Neural progenitor cell (in vitro differentiated cells): ENCODE measurements around the gene VAV3. TPM values are rescaled to one million over a fixed set of nuclear protein-coding genes. Genes with fewer than 3 reads are reported as not detected.

ENCODE experiments used
- DNase-seq: peaks from one replicate; pipeline ENCODE4 v3.0.0-alpha.2; 2016; ENCODE audit warnings: low spot score
- H2AFZ ChIP-seq: fragments of 200-600 bp; sonication (generic); replicated peaks from 2 replicates; pipeline ENCODE4 v1.6.1; 2016; ENCODE audit warnings: antibody characterized with exemption
- H3F3A ChIP-seq: fragments of 200-600 bp; sonication (generic); 2 replicates; pipeline ENCODE4 v1.6.1; 2016; ENCODE audit warnings: antibody characterized with exemption, low read depth
- H3K27ac ChIP-seq: fragments of 200-600 bp; sonication (generic); 2 replicates; pipeline ENCODE4 v1.5.1; 2016; ENCODE audit warnings: mild to moderate bottlenecking
- H3K27me3 ChIP-seq: fragments of 200-600 bp; sonication (generic); 2 replicates; pipeline ENCODE4 v1.6.1; 2016; ENCODE audit warnings: mild to moderate bottlenecking, moderate library complexity
- H3K36me3 ChIP-seq: fragments of 200-600 bp; sonication (generic); 2 replicates; pipeline ENCODE4 v1.5.1; 2016
- H3K4me1 ChIP-seq: fragments of 200-600 bp; sonication (generic); 2 replicates; pipeline ENCODE4 v1.6.1; 2016; ENCODE audit warnings: mixed run types
- H3K4me2 ChIP-seq: fragments of 200-600 bp; sonication (generic); 2 replicates; pipeline ENCODE4 v1.6.1; 2016
- H3K4me3 ChIP-seq: fragments of 200-600 bp; sonication (generic); 2 replicates; pipeline ENCODE4 v1.5.1; 2016
- H3K79me2 ChIP-seq: fragments of 200-600 bp; sonication (generic); 2 replicates; pipeline ENCODE4 v1.6.1; 2016; ENCODE audit warnings: low read depth
- H3K9ac ChIP-seq: fragments of 200-600 bp; sonication (generic); 2 replicates; pipeline ENCODE4 v1.6.1; 2016
- H3K9me3 ChIP-seq: fragments of 200-600 bp; sonication (generic); 2 replicates; pipeline ENCODE4 v1.5.1; 2016; ENCODE audit warnings: low read depth
- H4K20me1 ChIP-seq: fragments of 200-600 bp; sonication (generic); 2 replicates; pipeline ENCODE4 v1.6.1; 2016; ENCODE audit warnings: low read depth
- H3K27ac Mint-ChIP-seq: 3 replicates; pipeline ENCODE4 v1.8.0; 2021; ENCODE audit warnings: mixed read lengths
- H3K27me3 Mint-ChIP-seq: 2 replicates; pipeline ENCODE4 v1.8.0; 2022; ENCODE audit warnings: low read depth, mild to moderate bottlenecking, inconsistent platforms, moderate library complexity, mixed read lengths; ENCODE audit not compliant: insufficient read depth
- H3K36me3 Mint-ChIP-seq: 3 replicates; pipeline ENCODE4 v1.8.0; 2021; ENCODE audit warnings: mixed read lengths
- H3K4me1 Mint-ChIP-seq: 3 replicates; pipeline ENCODE4 v1.8.0; 2021; ENCODE audit warnings: mixed read lengths
- H3K4me3 Mint-ChIP-seq: 3 replicates; pipeline ENCODE4 v1.8.0; 2021; ENCODE audit warnings: mild to moderate bottlenecking, moderate library complexity, mixed read lengths
- H3K9me3 Mint-ChIP-seq: 3 replicates; pipeline ENCODE4 v1.8.0; 2020; ENCODE audit warnings: mixed read lengths
- EZH2 ChIP-seq: fragments of 200-600 bp; sonication (generic); IDR thresholded peaks from 2 replicates; pipeline ENCODE4 v1.6.1; 2017; ENCODE audit warnings: antibody characterized with exemption, mild to moderate bottlenecking, moderate library complexity
- EZH2phosphoT487 ChIP-seq: fragments of 200-600 bp; sonication (generic); IDR thresholded peaks from 2 replicates; pipeline ENCODE4 v1.6.1; 2017; ENCODE audit warnings: antibody characterized with exemption
- total RNA-seq: library from RNA; depleted of rRNA; stranded (reverse); fragments of >200 nt; gene quantifications from 2 replicates; pipeline ENCODE4 v1.2.3, GENCODE V29; 2015; ENCODE audit warnings: low replicate concordance
- TF ChIP-seq, protein P1 (sequence below): fragments of 200-600 bp; sonication (generic); IDR thresholded peaks from 2 replicates; pipeline ENCODE4 v1.5.1; 2017; ENCODE audit warnings: antibody characterized with exemption, mild to moderate bottlenecking

Gene VAV3
- total RNA-seq, 1 donor from 2014 or later: 1.7 TPM

DNA sequence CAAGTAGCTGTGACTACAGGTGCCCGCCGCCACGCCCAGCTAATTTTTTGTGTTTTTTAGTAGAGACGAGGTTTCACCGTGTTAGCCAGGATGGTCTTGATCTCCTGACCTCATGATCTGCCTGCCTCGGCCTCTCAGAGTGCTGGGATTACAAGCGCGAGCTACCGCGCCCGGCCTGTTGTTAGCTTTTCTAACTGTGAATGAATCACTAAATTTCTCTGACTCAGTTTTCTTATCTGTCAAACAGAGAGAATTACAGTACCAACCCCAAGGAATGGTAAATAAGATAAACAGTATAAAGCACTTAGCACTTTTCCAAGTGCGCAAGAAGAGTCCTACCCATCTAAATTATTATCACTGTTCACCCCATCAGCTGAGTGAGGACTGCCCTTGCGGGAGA is 193.6 kb downstream of the VAV3 start:
- H3K4me1 ChIP-seq: no peaks in the 10 kb centered on the region
- no peaks in the 10 kb centered on the region for H3K9me3 Mint-ChIP-seq
- no peak overlapping the region for H3K4me3 ChIP-seq
- no peak overlapping the region for H2AFZ ChIP-seq
- no peaks in the 10 kb centered on the region for H3K79me2 ChIP-seq
- no peak overlapping the region for H3K27ac Mint-ChIP-seq
- H3K27me3 Mint-ChIP-seq: no peaks in the 10 kb centered on the region
- H3K9me3 ChIP-seq: no peaks in the 10 kb centered on the region
- no peaks in the 10 kb centered on the region for H4K20me1 ChIP-seq
- H3K36me3 Mint-ChIP-seq: no peaks in the 10 kb centered on the region
- no peak for DNase-seq
- H3F3A ChIP-seq: no peaks in the 10 kb centered on the region
- H3K27ac ChIP-seq: no peak overlapping the region
- TF ChIP-seq EZH2phosphoT487 (no peak), EZH2 (no peak)
- TF ChIP-seq, protein P1, sequence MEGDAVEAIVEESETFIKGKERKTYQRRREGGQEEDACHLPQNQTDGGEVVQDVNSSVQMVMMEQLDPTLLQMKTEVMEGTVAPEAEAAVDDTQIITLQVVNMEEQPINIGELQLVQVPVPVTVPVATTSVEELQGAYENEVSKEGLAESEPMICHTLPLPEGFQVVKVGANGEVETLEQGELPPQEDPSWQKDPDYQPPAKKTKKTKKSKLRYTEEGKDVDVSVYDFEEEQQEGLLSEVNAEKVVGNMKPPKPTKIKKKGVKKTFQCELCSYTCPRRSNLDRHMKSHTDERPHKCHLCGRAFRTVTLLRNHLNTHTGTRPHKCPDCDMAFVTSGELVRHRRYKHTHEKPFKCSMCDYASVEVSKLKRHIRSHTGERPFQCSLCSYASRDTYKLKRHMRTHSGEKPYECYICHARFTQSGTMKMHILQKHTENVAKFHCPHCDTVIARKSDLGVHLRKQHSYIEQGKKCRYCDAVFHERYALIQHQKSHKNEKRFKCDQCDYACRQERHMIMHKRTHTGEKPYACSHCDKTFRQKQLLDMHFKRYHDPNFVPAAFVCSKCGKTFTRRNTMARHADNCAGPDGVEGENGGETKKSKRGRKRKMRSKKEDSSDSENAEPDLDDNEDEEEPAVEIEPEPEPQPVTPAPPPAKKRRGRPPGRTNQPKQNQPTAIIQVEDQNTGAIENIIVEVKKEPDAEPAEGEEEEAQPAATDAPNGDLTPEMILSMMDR: no peak
- no peak overlapping the region for H3K4me2 ChIP-seq
- no peaks in the 10 kb centered on the region for H3K36me3 ChIP-seq
- no peaks in the 10 kb centered on the region for H3K4me1 Mint-ChIP-seq
- no peaks in the 10 kb centered on the region for H3K27me3 ChIP-seq
- H3K9ac ChIP-seq: no peak overlapping the region
- H3K4me3 Mint-ChIP-seq: no peak overlapping the region

DNA sequence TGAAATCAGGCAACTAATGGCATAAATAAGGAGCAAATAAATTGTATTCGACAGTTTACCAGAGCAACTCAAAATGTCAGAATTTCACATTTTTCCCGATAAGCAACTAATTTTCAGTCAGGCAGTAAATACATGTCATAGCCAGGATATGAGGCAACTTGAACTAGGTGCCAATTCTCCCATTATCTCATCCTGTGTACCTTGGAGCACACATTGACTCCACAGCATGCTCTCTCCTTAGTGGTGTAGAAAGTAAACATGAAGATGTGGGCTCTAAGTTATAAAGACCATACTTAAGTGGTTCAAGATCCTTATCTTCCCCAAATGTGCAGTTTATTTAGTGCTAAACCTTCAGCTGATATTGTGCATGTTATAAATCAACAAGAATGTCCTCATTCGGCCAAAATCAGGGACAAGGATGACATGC is 197.8 kb downstream of the VAV3 start:
- Histone ChIP-seq H3K36me3 (no peaks in the 10 kb centered on the region), H3K9me3 (no peaks in the 10 kb centered on the region), H3K27me3 (no peaks in the 10 kb centered on the region), H3K4me2 (no peak overlapping the region), H3K4me3 (no peak overlapping the region), H3F3A (peaks cover 19% of the 10 kb centered on the region), H3K79me2 (no peaks in the 10 kb centered on the region), H3K4me1 (peaks cover 21% of the 10 kb centered on the region), H2AFZ (no peak overlapping the region), H4K20me1 (no peaks in the 10 kb centered on the region), H3K9ac (no peak overlapping the region), H3K27ac (no peak overlapping the region)
- H3K27me3 Mint-ChIP-seq: no peaks in the 10 kb centered on the region
- peaks cover 7% of the 10 kb centered on the region for H3K4me1 Mint-ChIP-seq
- no peak overlapping the region for H3K27ac Mint-ChIP-seq
- no peaks in the 10 kb centered on the region for H3K36me3 Mint-ChIP-seq
- TF ChIP-seq EZH2phosphoT487 (no peak), EZH2 (no peak)
- TF ChIP-seq, protein P1: no peak
- no peak for DNase-seq
- H3K9me3 Mint-ChIP-seq: no peaks in the 10 kb centered on the region
- no peak overlapping the region for H3K4me3 Mint-ChIP-seq

- Mint-ChIP-seq H3K36me3 (no peaks in the 10 kb centered on the region), H3K27me3 (no peaks in the 10 kb centered on the region), H3K27ac (no peak overlapping the region), H3K4me3 (no peak overlapping the region), H3K4me1 (peaks cover 7% of the 10 kb centered on the region), H3K9me3 (no peaks in the 10 kb centered on the region)
- Histone ChIP-seq H3K4me1 (peaks cover 22% of the 10 kb centered on the region), H3F3A (peaks cover 20% of the 10 kb centered on the region), H2AFZ (no peak overlapping the region), H3K79me2 (no peaks in the 10 kb centered on the region), H3K27me3 (no peaks in the 10 kb centered on the region), H3K9ac (no peak overlapping the region), H3K36me3 (no peaks in the 10 kb centered on the region), H3K9me3 (no peaks in the 10 kb centered on the region), H4K20me1 (no peaks in the 10 kb centered on the region), H3K4me2 (no peak overlapping the region), H3K4me3 (no peak overlapping the region), H3K27ac (no peak overlapping the region)
- TF ChIP-seq, protein P1: no peak
- TF ChIP-seq EZH2 (no peak), EZH2phosphoT487 (no peak)
- no peak for DNase-seq
These were observed 198.4 kb downstream of the VAV3 start for GRCh38 chr1:107766533-107766932.
